ENCODE results near the gene MCUR1. TPM values are rescaled to one million over a fixed set of nuclear protein-coding genes. Genes with fewer than 3 reads are reported as not detected.
A peak's percentile ranks its signal among the peaks of the same experiment; 100 is the strongest.
"Not testable (repeated sequence)": the region's sequence is repeated elsewhere in the genome, so short reads cannot be mapped to it uniquely, and the experiment has no call there.

MCUR1 gene
- polyA plus RNA-seq, 2 donors, result 10.4 to 40.0 TPM

DNA sequence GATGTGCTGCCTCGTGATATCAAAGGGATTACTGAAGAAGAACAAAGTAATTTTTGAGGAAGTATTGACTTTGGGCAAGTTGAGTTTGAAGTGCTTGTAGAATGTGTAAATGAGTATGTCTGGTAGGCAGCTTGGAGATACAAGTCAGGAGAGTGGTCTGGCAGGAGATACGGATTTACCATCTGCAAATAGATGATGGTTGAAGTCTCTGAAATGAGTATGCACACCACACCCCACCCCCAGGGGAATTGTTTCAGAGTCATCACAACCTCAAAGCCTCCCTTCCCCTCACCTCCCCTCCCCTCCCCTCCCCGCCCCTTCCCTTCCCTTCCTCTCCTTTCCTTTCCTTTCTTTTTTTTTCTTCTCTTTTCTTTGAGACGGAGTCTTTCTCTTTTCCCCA lies 16.4 kb upstream of the MCUR1 start:
- Histone ChIP-seq H3K27me3 (ENCODE audit: control insufficient read depth in 1 of 2, insufficient read depth in 2 of 2, low read length in 2 of 2) (no peaks in the 10 kb centered on the region), H3K9me3 (ENCODE audit: control insufficient read depth in 2 of 2, insufficient read depth in 1 of 2, low read depth in 1 of 2, low read length in 1 of 2) (no peaks in the 10 kb centered on the region), H3K27ac (ENCODE audit: low read depth in 2 of 2, low read length in 1 of 2) (no peak overlapping the region), H3K4me3 (ENCODE audit: low read depth in 1 of 2, low read length in 2 of 2) (no peak overlapping the region), H3K36me3 (ENCODE audit: control insufficient read depth in 2 of 2, insufficient read depth in 2 of 2, low read length in 1 of 2) (no peaks in the 10 kb centered on the region), H3K4me1 (ENCODE audit: control insufficient read depth in 2 of 2, insufficient read depth in 2 of 2, low read length in 1 of 2) (no peaks in the 10 kb centered on the region)
- WGBS, 2 donors, result 75 to 80% methylated on average over 4 of the region's 4 CpGs

DNA sequence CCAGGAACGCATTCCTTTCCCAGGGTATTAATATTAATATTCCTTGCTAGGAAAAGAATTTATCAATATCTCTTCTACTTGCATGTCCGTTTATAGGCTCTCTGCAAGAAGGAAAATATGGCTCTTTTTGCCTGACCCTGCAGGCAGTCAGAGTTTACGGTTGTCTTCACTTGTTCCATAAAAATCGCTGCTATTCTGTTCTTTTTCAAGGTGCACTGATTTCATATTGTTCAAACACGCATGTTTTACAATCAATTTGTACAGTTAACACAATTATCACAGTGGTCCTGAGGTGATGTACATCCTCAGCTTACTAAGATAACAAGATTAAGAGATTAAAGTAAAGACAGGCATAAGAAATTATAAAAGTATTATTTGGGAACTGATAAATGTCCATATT lies 15.1 kb upstream of the MCUR1 start:
- H3K36me3 ChIP-seq (ENCODE audit: control insufficient read depth in 2 of 2, insufficient read depth in 2 of 2, low read length in 1 of 2); H3K27me3 ChIP-seq (ENCODE audit: control insufficient read depth in 1 of 2, insufficient read depth in 2 of 2, low read length in 2 of 2); H3K27ac ChIP-seq (ENCODE audit: low read depth in 2 of 2, low read length in 1 of 2); H3K4me3 ChIP-seq (ENCODE audit: low read depth in 1 of 2, low read length in 2 of 2); H3K4me1 ChIP-seq (ENCODE audit: control insufficient read depth in 2 of 2, insufficient read depth in 2 of 2, low read length in 1 of 2); H3K9me3 ChIP-seq (ENCODE audit: control insufficient read depth in 2 of 2, insufficient read depth in 1 of 2, low read depth in 1 of 2, low read length in 1 of 2): not testable (repeated sequence)
- 91 to 92% methylated on average over 5 of the region's 5 CpGs for WGBS, 2 donors

DNA sequence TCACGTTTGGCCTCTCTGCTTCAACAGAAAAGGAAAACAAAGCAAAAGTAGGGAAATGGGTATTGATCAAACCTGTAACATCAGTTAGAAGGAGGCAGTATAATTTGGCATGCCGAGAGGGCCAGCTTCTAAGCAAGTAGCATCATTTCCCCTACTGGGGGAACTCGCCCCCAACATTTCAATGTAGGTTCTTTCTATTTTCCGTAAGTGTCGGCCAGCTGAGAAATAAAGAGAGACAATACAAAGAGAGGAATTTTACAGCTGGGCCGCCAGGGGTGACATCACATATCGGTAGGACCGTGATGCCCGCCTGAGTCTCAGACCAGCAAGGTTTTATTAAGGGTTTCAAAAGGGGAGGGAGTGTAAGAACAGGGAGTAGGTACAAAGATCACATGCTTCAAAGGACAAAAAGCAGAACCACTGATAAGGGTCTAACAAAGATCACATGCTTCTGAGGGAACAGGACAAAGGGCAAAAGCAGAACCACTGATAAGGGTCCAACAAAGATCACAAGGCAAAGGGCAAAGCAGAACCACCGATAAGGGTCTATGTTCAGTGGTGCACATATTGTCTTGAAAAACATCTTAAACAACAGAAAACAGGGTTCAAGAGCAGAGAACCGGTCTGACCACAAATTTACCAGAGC lies 14.4 kb upstream of the MCUR1 start:
- 84 to 90% methylated on average over 11 of the region's 11 CpGs for WGBS, 2 donors
- H3K27me3 ChIP-seq (ENCODE audit: control insufficient read depth in 1 of 2, insufficient read depth in 2 of 2, low read length in 2 of 2); H3K4me3 ChIP-seq (ENCODE audit: low read depth in 1 of 2, low read length in 2 of 2); H3K36me3 ChIP-seq (ENCODE audit: control insufficient read depth in 2 of 2, insufficient read depth in 2 of 2, low read length in 1 of 2); H3K27ac ChIP-seq (ENCODE audit: low read depth in 2 of 2, low read length in 1 of 2); H3K9me3 ChIP-seq (ENCODE audit: control insufficient read depth in 2 of 2, insufficient read depth in 1 of 2, low read depth in 1 of 2, low read length in 1 of 2); H3K4me1 ChIP-seq (ENCODE audit: control insufficient read depth in 2 of 2, insufficient read depth in 2 of 2, low read length in 1 of 2): not testable (repeated sequence)

DNA sequence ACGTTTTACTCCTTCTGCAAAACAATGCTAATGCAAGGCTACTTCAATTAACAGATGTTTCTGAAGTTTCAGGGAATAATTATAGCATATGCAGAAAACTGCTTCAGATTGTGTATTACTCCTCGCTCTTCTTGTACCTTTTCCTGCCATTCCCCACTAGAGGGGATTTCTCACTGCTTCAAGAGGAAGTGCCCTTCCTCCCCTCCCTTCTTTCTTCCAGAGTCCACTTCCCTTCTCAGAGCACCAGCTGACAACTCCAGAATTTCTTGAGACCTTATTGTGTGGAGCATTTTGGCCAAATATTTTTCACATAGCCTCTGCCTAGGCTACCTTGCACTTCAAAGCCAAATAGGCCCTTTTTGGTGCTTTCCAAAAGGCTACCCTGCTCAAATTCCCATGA lies 12.7 kb upstream of the MCUR1 start:
- Histone ChIP-seq H3K27ac (ENCODE audit: low read depth in 2 of 2, low read length in 1 of 2) (no peak overlapping the region), H3K36me3 (ENCODE audit: control insufficient read depth in 2 of 2, insufficient read depth in 2 of 2, low read length in 1 of 2) (no peaks in the 10 kb centered on the region), H3K27me3 (ENCODE audit: control insufficient read depth in 1 of 2, insufficient read depth in 2 of 2, low read length in 2 of 2) (no peaks in the 10 kb centered on the region), H3K4me3 (ENCODE audit: low read depth in 1 of 2, low read length in 2 of 2) (no peak overlapping the region), H3K9me3 (ENCODE audit: control insufficient read depth in 2 of 2, insufficient read depth in 1 of 2, low read depth in 1 of 2, low read length in 1 of 2) (no peaks in the 10 kb centered on the region), H3K4me1 (ENCODE audit: control insufficient read depth in 2 of 2, insufficient read depth in 2 of 2, low read length in 1 of 2) (no peaks in the 10 kb centered on the region)
- 81 to 93% methylated on average over 2 of the region's 2 CpGs for WGBS, 2 donors

DNA sequence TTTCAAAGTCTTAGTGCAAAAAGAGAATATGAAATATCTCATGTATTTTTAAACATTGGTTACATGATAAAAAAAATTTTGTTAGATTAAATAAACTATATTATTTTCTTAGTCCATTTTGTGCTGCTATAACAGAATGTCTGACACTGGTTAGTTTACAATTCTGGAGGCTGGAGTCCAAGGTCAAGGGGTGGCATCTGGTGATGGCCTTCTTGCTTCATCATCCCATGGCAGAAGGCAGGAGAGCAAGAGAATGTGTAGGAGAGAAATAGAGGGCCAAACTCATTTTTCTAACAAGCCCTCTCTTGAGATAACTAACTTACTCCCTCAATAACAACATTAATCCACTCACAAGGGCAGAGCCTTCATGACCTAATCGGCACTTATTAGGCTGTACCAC lies 11.5 kb upstream of the MCUR1 start:
- Histone ChIP-seq H3K36me3 (ENCODE audit: control insufficient read depth in 2 of 2, insufficient read depth in 2 of 2, low read length in 1 of 2) (no peaks in the 10 kb centered on the region), H3K27me3 (ENCODE audit: control insufficient read depth in 1 of 2, insufficient read depth in 2 of 2, low read length in 2 of 2) (no peaks in the 10 kb centered on the region), H3K27ac (ENCODE audit: low read depth in 2 of 2, low read length in 1 of 2) (no peak overlapping the region), H3K9me3 (ENCODE audit: control insufficient read depth in 2 of 2, insufficient read depth in 1 of 2, low read depth in 1 of 2, low read length in 1 of 2) (no peaks in the 10 kb centered on the region), H3K4me3 (ENCODE audit: low read depth in 1 of 2, low read length in 2 of 2) (no peak overlapping the region), H3K4me1 (ENCODE audit: control insufficient read depth in 2 of 2, insufficient read depth in 2 of 2, low read length in 1 of 2) (no peaks in the 10 kb centered on the region)
- WGBS, 2 donors, result 90 to 96% methylated on average over 1 of the region's 1 CpG

DNA sequence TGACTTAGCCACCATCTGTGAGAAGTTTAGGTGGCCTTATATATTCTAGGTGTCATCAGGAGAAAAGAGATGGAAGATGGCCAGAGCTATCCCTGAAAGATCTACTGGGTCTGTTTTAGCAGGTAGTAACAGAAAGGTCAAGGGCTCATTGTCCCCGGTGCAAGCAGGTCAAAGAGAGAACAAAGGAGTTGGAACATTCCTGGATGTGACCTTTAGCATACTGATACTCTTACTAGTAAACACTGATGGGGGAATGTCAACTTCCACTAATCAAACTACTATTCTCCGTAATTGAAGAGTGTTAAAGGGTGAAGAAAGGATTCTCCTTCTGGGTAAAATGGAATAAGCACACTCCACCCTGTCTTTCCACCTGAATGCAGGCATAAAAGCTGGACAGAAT lies 4.0 kb upstream of the MCUR1 start:
- Histone ChIP-seq H3K4me1 (ENCODE audit: control insufficient read depth in 2 of 2, insufficient read depth in 2 of 2, low read length in 1 of 2) (no peaks in the 10 kb centered on the region), H3K27ac (ENCODE audit: low read depth in 2 of 2, low read length in 1 of 2) (no peak overlapping the region), H3K36me3 (ENCODE audit: control insufficient read depth in 2 of 2, insufficient read depth in 2 of 2, low read length in 1 of 2) (no peaks in the 10 kb centered on the region), H3K9me3 (ENCODE audit: control insufficient read depth in 2 of 2, insufficient read depth in 1 of 2, low read depth in 1 of 2, low read length in 1 of 2) (no peaks in the 10 kb centered on the region), H3K4me3 (ENCODE audit: low read depth in 1 of 2, low read length in 2 of 2) (no peak overlapping the region), H3K27me3 (ENCODE audit: control insufficient read depth in 1 of 2, insufficient read depth in 2 of 2, low read length in 2 of 2) (no peaks in the 10 kb centered on the region)
- WGBS, 2 donors, result 67 to 77% methylated on average over 2 of the region's 2 CpGs

DNA sequence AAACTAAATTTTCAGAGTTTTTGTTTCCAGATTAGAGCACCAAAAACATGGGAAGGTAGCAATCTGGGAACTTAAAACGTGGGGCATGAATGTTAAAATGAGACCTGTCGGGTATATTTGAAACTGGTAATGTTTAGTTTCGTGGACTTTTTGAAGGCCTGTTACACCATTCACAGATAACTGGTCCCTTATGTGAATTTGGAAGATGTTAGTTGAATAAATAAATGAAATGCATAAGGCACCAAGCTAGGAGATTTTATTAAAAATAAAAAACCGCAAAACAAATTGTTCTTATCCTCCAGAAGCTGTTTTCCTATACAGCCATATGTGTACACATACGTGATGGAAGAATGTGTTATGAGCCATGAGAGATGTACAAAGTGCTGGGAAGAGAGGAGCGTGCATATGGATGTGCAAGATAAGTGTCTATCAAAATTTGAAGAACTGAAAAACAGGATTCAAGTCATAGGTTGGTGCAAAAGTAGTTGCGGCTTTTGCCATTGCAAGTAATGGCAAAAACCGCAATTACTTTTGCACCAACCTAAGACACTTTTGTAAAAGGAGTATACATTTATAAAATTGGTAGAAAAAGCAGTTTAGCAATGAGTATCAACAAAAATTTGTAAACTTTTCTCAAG lies 700 bp upstream of the MCUR1 start:
- no peaks in the 10 kb centered on the region for H3K36me3 ChIP-seq (ENCODE audit: control insufficient read depth in 2 of 2, insufficient read depth in 2 of 2, low read length in 1 of 2)
- H3K4me3 ChIP-seq (ENCODE audit: low read depth in 1 of 2, low read length in 2 of 2), result peak overlapping the region; percentile 76 to 88
- 38 to 39% methylated on average over 8 of the region's 8 CpGs for WGBS, 2 donors
- H3K27ac ChIP-seq (ENCODE audit: low read depth in 2 of 2, low read length in 1 of 2), result peak overlapping the region; percentile 99
- H3K4me1 ChIP-seq (ENCODE audit: control insufficient read depth in 2 of 2, insufficient read depth in 2 of 2, low read length in 1 of 2), result peaks cover 0 to 6% of the 10 kb centered on the region in 2 donors
- no peaks in the 10 kb centered on the region for H3K27me3 ChIP-seq (ENCODE audit: control insufficient read depth in 1 of 2, insufficient read depth in 2 of 2, low read length in 2 of 2)
- H3K9me3 ChIP-seq (ENCODE audit: control insufficient read depth in 2 of 2, insufficient read depth in 1 of 2, low read depth in 1 of 2, low read length in 1 of 2), result no peaks in the 10 kb centered on the region

DNA sequence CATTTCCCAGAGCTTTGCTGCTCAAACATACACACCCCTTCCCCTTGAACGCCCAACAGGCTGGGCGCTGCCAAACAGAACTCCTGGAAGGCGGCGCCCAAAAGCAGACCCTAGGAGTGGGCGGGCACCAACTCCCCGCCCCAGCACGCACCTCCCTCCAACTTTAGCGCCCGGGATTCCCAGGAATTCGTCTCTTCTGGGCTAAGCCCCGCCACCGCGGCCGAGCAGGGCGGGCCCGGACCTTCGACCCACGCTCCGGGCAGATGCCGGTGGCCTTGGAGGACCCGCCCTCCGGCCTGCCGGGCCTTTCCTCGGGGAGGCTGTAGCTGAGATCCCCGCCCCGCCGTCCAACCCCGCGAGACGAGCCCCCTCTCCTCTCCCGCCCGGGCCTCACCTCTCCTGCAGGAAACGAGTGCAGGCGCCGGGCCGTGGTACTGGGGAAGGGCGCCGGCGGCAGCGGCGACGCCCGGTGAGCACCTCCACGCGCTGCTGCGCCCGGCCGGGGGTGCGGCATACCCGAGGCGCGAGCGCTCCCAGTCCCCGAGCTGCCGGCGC lies 659 bp downstream of the MCUR1 start:
- 0 to 1% methylated on average over 56 of the region's 56 CpGs for WGBS, 2 donors
- Histone ChIP-seq H3K27me3 (ENCODE audit: control insufficient read depth in 1 of 2, insufficient read depth in 2 of 2, low read length in 2 of 2) (no peaks in the 10 kb centered on the region), H3K4me1 (ENCODE audit: control insufficient read depth in 2 of 2, insufficient read depth in 2 of 2, low read length in 1 of 2) (peaks cover 0 to 6% of the 10 kb centered on the region in 2 donors), H3K4me3 (ENCODE audit: low read depth in 1 of 2, low read length in 2 of 2) (peak overlapping the region; percentile 76 to 88), H3K27ac (ENCODE audit: low read depth in 2 of 2, low read length in 1 of 2) (peak overlapping the region; percentile 99), H3K36me3 (ENCODE audit: control insufficient read depth in 2 of 2, insufficient read depth in 2 of 2, low read length in 1 of 2) (no peaks in the 10 kb centered on the region), H3K9me3 (ENCODE audit: control insufficient read depth in 2 of 2, insufficient read depth in 1 of 2, low read depth in 1 of 2, low read length in 1 of 2) (no peaks in the 10 kb centered on the region)

DNA sequence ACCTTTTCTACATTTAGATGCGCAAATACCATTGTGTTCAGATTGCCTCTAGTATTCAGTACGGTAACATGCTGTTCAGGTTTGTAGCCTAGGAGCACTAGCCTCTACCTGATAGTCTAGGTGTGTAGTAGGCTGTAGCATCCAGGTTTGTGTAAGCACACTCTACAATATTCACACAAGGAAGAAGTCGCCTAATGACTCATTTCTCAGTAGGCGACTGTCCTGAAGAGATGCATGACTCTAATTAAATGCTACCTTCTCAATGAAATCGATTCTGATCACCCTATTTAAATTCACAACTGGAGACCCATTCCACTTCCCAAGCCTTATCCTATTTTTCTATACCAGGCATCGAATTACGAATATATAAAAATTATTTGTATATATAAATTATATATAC lies 1.3 kb downstream of the MCUR1 start:
- Histone ChIP-seq H3K4me3 (ENCODE audit: low read depth in 1 of 2, low read length in 2 of 2) (peak overlapping the region in 1 of 2 donors; percentile 76), H3K9me3 (ENCODE audit: control insufficient read depth in 2 of 2, insufficient read depth in 1 of 2, low read depth in 1 of 2, low read length in 1 of 2) (no peaks in the 10 kb centered on the region), H3K36me3 (ENCODE audit: control insufficient read depth in 2 of 2, insufficient read depth in 2 of 2, low read length in 1 of 2) (no peaks in the 10 kb centered on the region), H3K27ac (ENCODE audit: low read depth in 2 of 2, low read length in 1 of 2) (peak overlapping the region; percentile 18 to 99), H3K4me1 (ENCODE audit: control insufficient read depth in 2 of 2, insufficient read depth in 2 of 2, low read length in 1 of 2) (peaks cover 0 to 6% of the 10 kb centered on the region in 2 donors), H3K27me3 (ENCODE audit: control insufficient read depth in 1 of 2, insufficient read depth in 2 of 2, low read length in 2 of 2) (no peaks in the 10 kb centered on the region)
- WGBS, 2 donors, result 36 to 37% methylated on average over 7 of the region's 7 CpGs

DNA sequence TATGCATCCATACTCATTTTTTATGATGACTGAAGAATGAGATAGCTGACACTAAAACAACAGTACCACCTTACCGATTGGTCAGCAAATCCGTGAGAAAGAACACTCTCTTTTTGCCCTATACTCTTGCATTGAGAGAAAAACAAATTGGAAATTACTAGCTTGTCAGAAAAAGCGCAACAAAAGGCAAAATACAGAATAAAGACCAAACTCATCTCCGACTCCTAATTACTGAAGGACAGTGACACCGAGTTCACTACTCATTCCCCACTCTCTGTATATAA lies 2.1 kb downstream of the MCUR1 start:
- Histone ChIP-seq H3K4me1 (ENCODE audit: control insufficient read depth in 2 of 2, insufficient read depth in 2 of 2, low read length in 1 of 2) (peaks cover 0 to 6% of the 10 kb centered on the region in 2 donors), H3K27me3 (ENCODE audit: control insufficient read depth in 1 of 2, insufficient read depth in 2 of 2, low read length in 2 of 2) (no peaks in the 10 kb centered on the region), H3K27ac (ENCODE audit: low read depth in 2 of 2, low read length in 1 of 2) (no peak overlapping the region), H3K36me3 (ENCODE audit: control insufficient read depth in 2 of 2, insufficient read depth in 2 of 2, low read length in 1 of 2) (no peaks in the 10 kb centered on the region), H3K9me3 (ENCODE audit: control insufficient read depth in 2 of 2, insufficient read depth in 1 of 2, low read depth in 1 of 2, low read length in 1 of 2) (no peaks in the 10 kb centered on the region), H3K4me3 (ENCODE audit: low read depth in 1 of 2, low read length in 2 of 2) (no peak overlapping the region)
- 94 to 95% methylated on average over 5 of the region's 5 CpGs for WGBS, 2 donors

Measured in esophagus (tissue), 2 donors.